MM.1S (cell line): ENCODE results near the gene LILRA2.

Source experiments
- DNase-seq: peaks from one replicate; pipeline ENCODE4 v3.0.0-alpha.2; 2015
- H2AFZ ChIP-seq: fragments of 300-600 bp; sonication (generic); 2 replicates; pipeline ENCODE4 v1.6.0; 2016; ENCODE audit warnings: antibody characterized with exemption, low read length
- H3F3A ChIP-seq: fragments of 300-600 bp; sonication (generic); 2 replicates; pipeline ENCODE4 v1.6.1; 2016; ENCODE audit warnings: mild to moderate bottlenecking, antibody characterized with exemption, low read length, moderate library complexity, mixed read lengths; ENCODE audit not compliant: insufficient read depth
- H3K27ac ChIP-seq: fragments of 300-600 bp; sonication (generic); 2 replicates; pipeline ENCODE4 v1.5.1; 2016; ENCODE audit warnings: mild to moderate bottlenecking, low read length
- H3K27me3 ChIP-seq: fragments of 300-600 bp; sonication (generic); replicated peaks from 2 replicates; pipeline ENCODE4 v1.6.0; 2016; ENCODE audit warnings: low read length; ENCODE audit not compliant: insufficient read depth
- H3K36me3 ChIP-seq: fragments of 300-600 bp; sonication (generic); replicated peaks from 2 replicates; pipeline ENCODE4 v1.6.1; 2016; ENCODE audit warnings: mild to moderate bottlenecking, low read length, mixed read lengths; ENCODE audit not compliant: insufficient read depth
- H3K4me1 ChIP-seq: fragments of 300-600 bp; sonication (generic); 2 replicates; pipeline ENCODE4 v1.6.1; 2016; ENCODE audit warnings: low read length, mixed read lengths
- H3K4me2 ChIP-seq: fragments of 300-600 bp; sonication (generic); 2 replicates; pipeline ENCODE4 v1.6.0; 2016; ENCODE audit warnings: low read depth, low read length
- H3K4me3 ChIP-seq: fragments of 300-600 bp; sonication (generic); 2 replicates; pipeline ENCODE4 v1.5.1; 2016; ENCODE audit warnings: low read length, mixed read lengths
- H3K79me2 ChIP-seq: fragments of 300-600 bp; sonication (generic); 2 replicates; pipeline ENCODE4 v1.6.1; 2016; ENCODE audit warnings: mixed run types, low read length, mixed read lengths
- H3K9ac ChIP-seq: fragments of 300-600 bp; sonication (generic); 2 replicates; pipeline ENCODE4 v1.6.1; 2016; ENCODE audit warnings: low read length, mixed read lengths
- H3K9me2 ChIP-seq: fragments of 300-600 bp; sonication (generic); replicated peaks from 2 replicates; pipeline ENCODE4 v1.6.1; 2016; ENCODE audit warnings: mild to moderate bottlenecking, low read length, mixed read lengths; ENCODE audit not compliant: insufficient read depth
- H3K9me3 ChIP-seq: fragments of 300-600 bp; sonication (generic); replicated peaks from 2 replicates; pipeline ENCODE4 v1.6.1; 2016; ENCODE audit warnings: mild to moderate bottlenecking, low read length, mixed read lengths; ENCODE audit not compliant: insufficient read depth
- H4K20me1 ChIP-seq: fragments of 300-600 bp; sonication (generic); 2 replicates; pipeline ENCODE4 v1.6.1; 2016; ENCODE audit warnings: mild to moderate bottlenecking, low read length, moderate library complexity, mixed read lengths; ENCODE audit not compliant: insufficient read depth
- EZH2 ChIP-seq: fragments of 300-600 bp; sonication (generic); optimal IDR thresholded peaks from 2 replicates; pipeline ENCODE3; 2017; ENCODE audit warnings: low read depth, mild to moderate bottlenecking, antibody characterized with exemption, low read length, mixed read lengths
- EZH2phosphoT487 ChIP-seq: fragments of 300-600 bp; sonication (generic); IDR thresholded peaks from 2 replicates; pipeline ENCODE4 v1.6.1; 2018; ENCODE audit warnings: antibody characterized with exemption, low read length
- TF ChIP-seq, protein P1 (sequence below): fragments of 300-600 bp; sonication (generic); IDR thresholded peaks from 2 replicates; pipeline ENCODE4 v1.5.1; 2016; ENCODE audit warnings: antibody characterized with exemption, low read length, mixed read lengths

Gene LILRA2

GRCh38 chr19:54530866-54531265 is 42.7 kb upstream of the LILRA2 start:
- H3K4me3 ChIP-seq, result no peak overlapping the region
- TF ChIP-seq, protein P1, sequence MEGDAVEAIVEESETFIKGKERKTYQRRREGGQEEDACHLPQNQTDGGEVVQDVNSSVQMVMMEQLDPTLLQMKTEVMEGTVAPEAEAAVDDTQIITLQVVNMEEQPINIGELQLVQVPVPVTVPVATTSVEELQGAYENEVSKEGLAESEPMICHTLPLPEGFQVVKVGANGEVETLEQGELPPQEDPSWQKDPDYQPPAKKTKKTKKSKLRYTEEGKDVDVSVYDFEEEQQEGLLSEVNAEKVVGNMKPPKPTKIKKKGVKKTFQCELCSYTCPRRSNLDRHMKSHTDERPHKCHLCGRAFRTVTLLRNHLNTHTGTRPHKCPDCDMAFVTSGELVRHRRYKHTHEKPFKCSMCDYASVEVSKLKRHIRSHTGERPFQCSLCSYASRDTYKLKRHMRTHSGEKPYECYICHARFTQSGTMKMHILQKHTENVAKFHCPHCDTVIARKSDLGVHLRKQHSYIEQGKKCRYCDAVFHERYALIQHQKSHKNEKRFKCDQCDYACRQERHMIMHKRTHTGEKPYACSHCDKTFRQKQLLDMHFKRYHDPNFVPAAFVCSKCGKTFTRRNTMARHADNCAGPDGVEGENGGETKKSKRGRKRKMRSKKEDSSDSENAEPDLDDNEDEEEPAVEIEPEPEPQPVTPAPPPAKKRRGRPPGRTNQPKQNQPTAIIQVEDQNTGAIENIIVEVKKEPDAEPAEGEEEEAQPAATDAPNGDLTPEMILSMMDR, result no peak
- no peak for TF ChIP-seq EZH2phosphoT487
- TF ChIP-seq EZH2, result no peak
- H3K27me3 ChIP-seq, result peaks cover 98% of the 10 kb centered on the region
- no peak overlapping the region for H3K27ac ChIP-seq
- H3K79me2 ChIP-seq, result no peaks in the 10 kb centered on the region
- no peak overlapping the region for H2AFZ ChIP-seq
- H3K9ac ChIP-seq, result no peak overlapping the region
- no peaks in the 10 kb centered on the region for H3K9me3 ChIP-seq
- no peak overlapping the region for H3K4me2 ChIP-seq
- no peaks in the 10 kb centered on the region for H3F3A ChIP-seq
- no peaks in the 10 kb centered on the region for H3K36me3 ChIP-seq
- H3K9me2 ChIP-seq, result no peaks in the 10 kb centered on the region
- H4K20me1 ChIP-seq, result no peaks in the 10 kb centered on the region
- peaks cover 17% of the 10 kb centered on the region for H3K4me1 ChIP-seq
- no peak for DNase-seq

DNA sequence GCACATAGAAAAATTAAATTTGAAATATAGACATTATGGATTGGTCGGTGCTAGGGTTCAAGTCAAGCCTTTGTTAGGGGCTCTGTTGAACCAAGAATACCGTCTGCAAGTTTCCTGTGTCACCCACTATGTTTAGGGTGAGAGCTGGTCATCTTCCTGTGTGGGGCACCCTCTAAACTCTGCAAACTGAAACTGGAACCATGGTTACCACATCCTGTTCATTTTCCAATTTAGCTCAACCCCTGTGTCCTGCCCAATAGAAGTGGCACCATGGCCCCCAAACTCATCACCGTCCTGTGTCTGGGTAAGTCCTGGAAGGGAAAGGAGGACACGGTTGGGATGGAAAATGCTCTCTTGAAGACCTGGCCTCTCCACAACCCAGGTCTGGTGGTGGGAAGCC is 41.1 kb upstream of the LILRA2 start:
- no peak overlapping the region for H3K27ac ChIP-seq
- H3K4me2 ChIP-seq, result peak overlapping the region; percentile 78
- H3K4me1 ChIP-seq, result peaks cover 17% of the 10 kb centered on the region
- TF ChIP-seq EZH2phosphoT487 (no peak), EZH2 (no peak)
- TF ChIP-seq, protein P1, result no peak
- H3K9me2 ChIP-seq, result no peaks in the 10 kb centered on the region
- H3K36me3 ChIP-seq, result no peaks in the 10 kb centered on the region
- no peaks in the 10 kb centered on the region for H4K20me1 ChIP-seq
- H3K9me3 ChIP-seq, result no peaks in the 10 kb centered on the region
- no peak overlapping the region for H2AFZ ChIP-seq
- H3K9ac ChIP-seq, result no peak overlapping the region
- peaks cover 99% of the 10 kb centered on the region for H3K27me3 ChIP-seq
- H3K79me2 ChIP-seq, result no peaks in the 10 kb centered on the region
- no peaks in the 10 kb centered on the region for H3F3A ChIP-seq
- peak; percentile 40 for DNase-seq
- peak overlapping the region; percentile 8; the same call in 1 of the 2 replicates for H3K4me3 ChIP-seq

- Histone ChIP-seq H3K9ac (no peak overlapping the region), H3K4me2 (no peak overlapping the region), H3K79me2 (no peaks in the 10 kb centered on the region), H3F3A (no peaks in the 10 kb centered on the region), H3K36me3 (no peaks in the 10 kb centered on the region), H3K9me3 (no peaks in the 10 kb centered on the region), H3K27me3 (peaks cover 96% of the 10 kb centered on the region), H3K4me3 (no peak overlapping the region), H3K27ac (no peak overlapping the region), H3K4me1 (peaks cover 17% of the 10 kb centered on the region), H2AFZ (no peak overlapping the region), H3K9me2 (no peaks in the 10 kb centered on the region), H4K20me1 (no peaks in the 10 kb centered on the region)
- no peak for DNase-seq
- TF ChIP-seq EZH2phosphoT487 (no peak), EZH2 (no peak)
- TF ChIP-seq, protein P1, result no peak
Measured at GRCh38 chr19:54533476-54533875, 40.1 kb upstream of the LILRA2 start.
